A549 treated with CpdA at 1 μM for 4 hours (cell line): Measurements from ENCODE around the gene CCDC144A. TPM values are rescaled to one million over a fixed set of nuclear protein-coding genes. Genes with fewer than 3 reads are reported as not detected.

ENCODE experiments used
- total RNA-seq: library from RNA; stranded (reverse); fragments of 200-300 nt; extraction: Qiagen RNA extraction; gene quantifications from 5 replicates; pipeline ENCODE4 v1.2.3, GENCODE V29; 2022; ENCODE audit warnings: low read depth

CCDC144A gene
- 0.66 to 1.6 TPM (median 1.5 TPM) in 5 replicates for total RNA-seq

GRCh38 chr17:16689731-16690281 is at the start of gene CCDC144A:
Gene CCDC144A, plus strand, starts transcription at chr17:16690241. Its CDS starts 160 bp downstream, at chr17:16690401.

GRCh38 chr17:16653367-16654041 is 36.5 kb upstream of the CCDC144A start, which contains the start of gene ZNF624:
Gene ZNF624, minus strand, starts transcription at chr17:16653850.

Other genes starting within 250 kb of the CCDC144A start
- 0.96 to 1.4 TPM (median 1.2 TPM) in 5 replicates for gene LRRC75A, start 198.0 kb upstream of the CCDC144A start, total RNA-seq
- 10.9 to 16.7 TPM (median 13.4 TPM) in 5 replicates for gene ZNF287, start 121.0 kb upstream of the CCDC144A start, total RNA-seq
- 1.5 to 3.8 TPM (median 2.8 TPM) in 5 replicates for gene ZNF624, start 36.4 kb upstream of the CCDC144A start, total RNA-seq